GM12864 (cell line): ENCODE measurements around the gene FGD6.

Source experiments
- DNase-seq: peaks from one replicate; pipeline ENCODE4 v3.0.0-alpha.2; 2011; ENCODE audit warnings: low read depth
- H3K4me3 ChIP-seq: 2 replicates; pipeline ENCODE4 v1.5.1; 2011; ENCODE audit warnings: mild to moderate bottlenecking, low read depth, low read length, control low read depth
- CTCF ChIP-seq: IDR thresholded peaks from 2 replicates; pipeline ENCODE4 v1.5.1; 2011; ENCODE audit warnings: low read depth, mild to moderate bottlenecking, moderate library complexity, low read length, control low read depth, inconsistent platforms; ENCODE audit errors: missing control alignments

FGD6 gene

GRCh38 chr12:95117178-95117599, 100.1 kb downstream of the FGD6 start:
- peak; percentile 45 for TF ChIP-seq CTCF

GRCh38 chr12:95116773-95117172, 100.5 kb downstream of the FGD6 start:
- no peak for DNase-seq
- no peak for TF ChIP-seq CTCF
- H3K4me3 ChIP-seq = no peak overlapping the region

More at GRCh38 chr12:95117178-95117599, 100.1 kb downstream of the FGD6 start:
- no peak overlapping the region for H3K4me3 ChIP-seq
- peak; percentile 48 for DNase-seq

GRCh38 chr12:95116341-95116740, 100.9 kb downstream of the FGD6 start:
- H3K4me3 ChIP-seq = no peak overlapping the region

DNA sequence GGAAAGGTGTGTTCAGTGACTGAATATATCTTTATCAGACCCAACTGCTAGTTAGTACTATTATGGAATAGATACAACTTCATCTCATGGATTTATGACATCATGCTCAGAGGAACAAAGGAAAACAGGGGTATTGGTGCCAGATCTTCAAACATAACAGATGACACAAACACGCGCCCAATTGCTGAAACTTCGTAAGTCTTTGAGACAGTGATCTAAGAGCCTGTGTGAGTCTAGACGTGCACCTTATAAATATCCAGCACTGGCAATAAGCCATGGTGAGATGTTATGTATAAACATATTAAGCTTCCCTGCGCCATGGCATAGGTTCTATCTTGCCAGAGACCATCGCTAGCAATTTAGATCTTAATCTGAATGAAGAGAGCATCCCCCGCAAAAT, 101.6 kb downstream of the FGD6 start:
- TF ChIP-seq CTCF = no peak
- H3K4me3 ChIP-seq = no peak overlapping the region
- no peak for DNase-seq

More at GRCh38 chr12:95116341-95116740, 100.9 kb downstream of the FGD6 start:
- no peak for DNase-seq
- TF ChIP-seq CTCF = no peak

DNA sequence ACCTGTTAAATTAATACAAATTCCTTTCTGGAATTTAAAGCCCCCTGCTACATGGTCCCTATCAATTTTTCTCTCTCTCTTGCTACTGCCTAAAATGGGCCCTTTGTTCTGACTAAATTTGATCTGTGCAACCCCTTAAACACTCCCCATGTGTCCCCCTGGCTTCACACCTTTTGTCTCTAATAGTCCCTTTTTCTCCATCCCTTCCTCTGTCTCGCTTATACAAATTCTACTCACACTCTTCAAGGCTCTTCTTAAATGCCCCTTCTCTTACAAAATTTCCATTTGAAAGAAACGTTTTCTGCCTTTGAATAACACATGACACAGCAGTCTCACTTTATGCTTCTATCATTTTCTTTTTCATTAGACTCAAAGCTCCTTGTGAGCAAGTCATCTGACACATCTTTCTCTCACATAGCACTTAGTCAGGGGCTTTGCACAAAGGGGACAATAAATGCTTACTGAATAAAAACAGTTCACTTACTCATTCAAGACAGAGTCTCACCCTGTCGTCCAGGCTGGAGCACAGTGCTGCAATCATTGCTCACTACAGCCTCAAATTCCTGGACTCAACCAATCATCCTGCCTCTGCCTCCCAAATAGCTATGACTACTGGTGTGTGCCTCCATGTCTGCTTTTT, 102.4 kb downstream of the FGD6 start:
- no peak for DNase-seq
- TF ChIP-seq CTCF = no peak
- H3K4me3 ChIP-seq = no peak overlapping the region

- no peak overlapping the region for H3K4me3 ChIP-seq
- no peak for TF ChIP-seq CTCF
- DNase-seq = no peak
Measured at GRCh38 chr12:95107362-95107761, 109.9 kb downstream of the FGD6 start.

DNA sequence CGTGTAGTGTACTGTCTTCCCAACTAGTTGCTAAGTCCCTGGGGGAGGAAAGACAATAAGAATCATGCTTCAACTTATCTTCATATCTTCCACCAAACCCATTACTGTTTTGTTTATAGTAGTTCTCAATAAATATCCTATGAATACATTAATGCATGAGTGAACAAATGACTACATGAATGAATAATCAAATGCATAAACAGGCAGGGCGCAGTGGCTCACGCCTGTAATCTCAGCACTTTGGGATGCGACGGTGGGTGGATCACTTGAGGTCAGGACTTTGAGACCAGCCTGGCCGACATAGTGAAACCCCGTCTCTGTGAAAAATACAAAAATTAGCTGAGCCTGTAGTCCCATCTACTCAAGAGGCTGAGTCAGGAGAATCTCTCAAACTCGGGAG, 111.7 kb downstream of the FGD6 start:
- TF ChIP-seq CTCF = no peak
- H3K4me3 ChIP-seq = no peak overlapping the region
- DNase-seq = no peak
